ENCODE measurements around the gene MYMK.

The MYMK gene

DNA sequence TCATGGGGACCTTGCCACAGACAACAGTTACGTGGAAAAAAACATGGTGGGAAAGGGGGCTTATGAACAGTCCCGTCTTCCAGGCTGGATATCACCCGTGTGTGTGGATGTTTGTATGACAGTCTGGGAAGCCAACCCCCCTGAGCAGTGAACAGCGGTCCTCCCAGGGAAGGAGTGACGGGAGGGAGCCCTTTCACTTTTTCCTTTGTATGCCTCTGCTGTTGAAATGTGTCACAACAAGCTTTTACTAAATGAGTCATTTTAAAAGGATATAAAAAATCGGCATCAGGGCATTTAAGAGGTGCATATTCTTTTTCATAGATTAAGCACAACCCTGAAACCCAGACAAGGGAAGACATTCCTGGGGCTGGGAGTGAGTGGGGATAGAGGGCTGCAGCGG, 5.1 kb downstream of the MYMK start:
- in situ Hi-C loops (cut with HindIII; ENCODE audit: low sequenced_read_pairs), result no loop called here
- TF ChIP-seq, protein P1, sequence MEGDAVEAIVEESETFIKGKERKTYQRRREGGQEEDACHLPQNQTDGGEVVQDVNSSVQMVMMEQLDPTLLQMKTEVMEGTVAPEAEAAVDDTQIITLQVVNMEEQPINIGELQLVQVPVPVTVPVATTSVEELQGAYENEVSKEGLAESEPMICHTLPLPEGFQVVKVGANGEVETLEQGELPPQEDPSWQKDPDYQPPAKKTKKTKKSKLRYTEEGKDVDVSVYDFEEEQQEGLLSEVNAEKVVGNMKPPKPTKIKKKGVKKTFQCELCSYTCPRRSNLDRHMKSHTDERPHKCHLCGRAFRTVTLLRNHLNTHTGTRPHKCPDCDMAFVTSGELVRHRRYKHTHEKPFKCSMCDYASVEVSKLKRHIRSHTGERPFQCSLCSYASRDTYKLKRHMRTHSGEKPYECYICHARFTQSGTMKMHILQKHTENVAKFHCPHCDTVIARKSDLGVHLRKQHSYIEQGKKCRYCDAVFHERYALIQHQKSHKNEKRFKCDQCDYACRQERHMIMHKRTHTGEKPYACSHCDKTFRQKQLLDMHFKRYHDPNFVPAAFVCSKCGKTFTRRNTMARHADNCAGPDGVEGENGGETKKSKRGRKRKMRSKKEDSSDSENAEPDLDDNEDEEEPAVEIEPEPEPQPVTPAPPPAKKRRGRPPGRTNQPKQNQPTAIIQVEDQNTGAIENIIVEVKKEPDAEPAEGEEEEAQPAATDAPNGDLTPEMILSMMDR (IDR thresholded peaks at IDR 0.05; ENCODE audit: low read depth, low read length), result no peak
- no peak overlapping the region for H3K4me3 ChIP-seq (ENCODE audit: low read depth, low read length)
- DNase-seq (ENCODE audit: low read depth, low spot score), result no peak

DNA sequence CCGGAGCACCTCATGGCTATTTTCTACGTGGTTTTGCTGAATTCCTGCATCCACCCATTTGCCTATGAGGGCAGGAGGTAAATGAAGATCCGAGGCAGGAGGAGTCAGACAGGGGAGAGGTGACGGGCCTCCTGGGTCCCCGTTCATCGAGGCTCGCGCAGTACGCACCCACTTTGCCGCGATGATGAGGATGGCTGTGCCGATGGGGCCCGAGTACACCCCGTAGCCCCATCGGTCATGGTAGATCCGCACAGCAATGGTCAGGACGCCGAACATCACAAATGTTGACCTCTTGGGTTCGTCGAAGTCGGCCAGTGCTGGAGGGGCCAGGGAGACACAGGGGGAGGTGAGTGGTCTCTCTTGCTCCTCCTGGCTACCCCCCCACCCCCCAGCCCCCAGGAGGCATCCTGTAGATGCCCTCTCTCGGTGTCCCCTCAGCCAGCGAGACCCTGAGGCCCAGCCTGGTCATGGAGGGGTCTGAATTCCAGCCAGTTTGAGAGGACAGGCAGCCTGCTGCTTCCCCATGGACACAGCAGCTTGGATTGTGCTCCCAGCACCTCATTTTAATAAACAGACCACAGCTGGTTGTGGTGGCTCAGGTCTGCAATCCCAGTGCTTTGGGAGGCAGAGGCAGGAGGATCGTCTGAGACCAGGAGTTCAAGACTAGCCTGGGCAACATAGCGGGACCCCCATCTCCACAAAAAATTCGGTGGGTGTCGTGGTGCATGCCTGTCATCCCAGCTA, 5.9 kb downstream of the MYMK start:
- TF ChIP-seq, protein P1 (IDR thresholded peaks at IDR 0.05; ENCODE audit: low read depth, low read length), result no peak
- DNase-seq (ENCODE audit: low read depth, low spot score), result no peak
- no peak overlapping the region for H3K4me3 ChIP-seq (ENCODE audit: low read depth, low read length)
- in situ Hi-C loops (cut with HindIII; ENCODE audit: low sequenced_read_pairs), result no loop called here

DNA sequence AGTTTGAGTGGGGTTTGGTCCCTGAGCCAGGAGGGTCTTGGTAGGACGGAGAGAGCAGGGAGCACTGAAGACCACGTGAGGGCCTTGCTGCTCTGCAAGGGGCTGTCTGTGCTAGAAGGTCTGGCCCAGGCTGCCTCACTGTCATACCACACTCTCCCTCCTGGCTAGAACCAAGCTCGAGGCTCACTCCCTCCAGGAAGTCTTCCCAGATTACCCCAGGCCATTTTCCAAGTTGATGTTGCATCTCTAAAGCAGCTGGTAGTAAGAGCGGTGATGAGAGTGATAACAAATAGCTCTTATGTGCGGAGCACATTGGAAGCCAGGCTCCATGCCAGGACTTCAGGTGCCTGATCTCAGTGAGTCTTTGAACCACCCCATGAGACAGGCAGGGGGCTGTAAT, 6.6 kb downstream of the MYMK start:
- no peak overlapping the region for H3K4me3 ChIP-seq (ENCODE audit: low read depth, low read length)
- in situ Hi-C loops (cut with HindIII; ENCODE audit: low sequenced_read_pairs), result no loop called here
- TF ChIP-seq, protein P1 (IDR thresholded peaks at IDR 0.05; ENCODE audit: low read depth, low read length), result no peak
- DNase-seq (ENCODE audit: low read depth, low spot score), result no peak

DNA sequence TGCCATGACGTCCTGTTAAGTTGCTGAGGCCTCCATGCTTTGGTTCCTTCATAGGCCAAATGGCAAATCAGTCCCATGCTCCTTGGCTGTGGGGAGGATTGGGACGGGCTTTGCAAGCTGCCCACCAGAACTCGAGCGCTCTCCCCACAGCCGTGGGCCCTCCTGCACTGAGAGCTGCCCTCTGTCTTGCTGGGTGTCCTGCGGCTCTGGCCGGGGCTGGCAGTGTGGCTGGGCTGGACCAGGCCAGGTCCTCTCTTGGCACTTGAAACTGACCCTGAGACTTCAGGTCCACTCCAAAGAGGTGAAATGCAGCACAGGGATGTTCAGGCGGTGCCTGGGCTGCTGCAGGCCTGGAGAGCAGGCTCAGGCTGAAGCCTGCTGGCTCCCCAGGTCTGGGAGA, 7.0 kb downstream of the MYMK start:
- TF ChIP-seq, protein P1 (IDR thresholded peaks at IDR 0.05; ENCODE audit: low read depth, low read length), result no peak
- H3K4me3 ChIP-seq (ENCODE audit: low read depth, low read length), result no peak overlapping the region
- in situ Hi-C loops (cut with HindIII; ENCODE audit: low sequenced_read_pairs), result no loop called here
- no peak for DNase-seq (ENCODE audit: low read depth, low spot score)

DNA sequence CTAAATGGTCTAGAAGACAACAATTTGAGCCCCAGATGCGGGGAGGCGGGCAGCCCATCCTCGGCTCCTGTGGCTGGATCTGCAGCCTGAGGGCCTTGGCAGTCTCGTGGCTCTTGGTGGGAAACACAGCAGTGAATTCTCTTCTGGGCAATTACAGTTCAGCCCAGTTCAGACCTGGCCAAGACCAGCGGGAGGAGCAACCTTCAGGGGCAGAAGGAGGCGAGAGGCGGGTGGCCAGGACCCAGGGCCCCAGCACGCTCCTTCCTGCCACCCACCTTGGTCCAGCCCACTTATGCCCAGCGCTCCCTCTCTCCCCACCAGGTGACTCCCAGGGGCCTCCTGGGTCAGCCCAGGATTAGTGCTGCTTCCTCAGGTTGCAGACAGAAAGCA, 7.8 kb downstream of the MYMK start:
- H3K4me3 ChIP-seq (ENCODE audit: low read depth, low read length), result no peak overlapping the region
- TF ChIP-seq, protein P1 (IDR thresholded peaks at IDR 0.05; ENCODE audit: low read depth, low read length), result no peak
- in situ Hi-C loops (cut with HindIII; ENCODE audit: low sequenced_read_pairs), result no loop called here
- no peak for DNase-seq (ENCODE audit: low read depth, low spot score)

DNA sequence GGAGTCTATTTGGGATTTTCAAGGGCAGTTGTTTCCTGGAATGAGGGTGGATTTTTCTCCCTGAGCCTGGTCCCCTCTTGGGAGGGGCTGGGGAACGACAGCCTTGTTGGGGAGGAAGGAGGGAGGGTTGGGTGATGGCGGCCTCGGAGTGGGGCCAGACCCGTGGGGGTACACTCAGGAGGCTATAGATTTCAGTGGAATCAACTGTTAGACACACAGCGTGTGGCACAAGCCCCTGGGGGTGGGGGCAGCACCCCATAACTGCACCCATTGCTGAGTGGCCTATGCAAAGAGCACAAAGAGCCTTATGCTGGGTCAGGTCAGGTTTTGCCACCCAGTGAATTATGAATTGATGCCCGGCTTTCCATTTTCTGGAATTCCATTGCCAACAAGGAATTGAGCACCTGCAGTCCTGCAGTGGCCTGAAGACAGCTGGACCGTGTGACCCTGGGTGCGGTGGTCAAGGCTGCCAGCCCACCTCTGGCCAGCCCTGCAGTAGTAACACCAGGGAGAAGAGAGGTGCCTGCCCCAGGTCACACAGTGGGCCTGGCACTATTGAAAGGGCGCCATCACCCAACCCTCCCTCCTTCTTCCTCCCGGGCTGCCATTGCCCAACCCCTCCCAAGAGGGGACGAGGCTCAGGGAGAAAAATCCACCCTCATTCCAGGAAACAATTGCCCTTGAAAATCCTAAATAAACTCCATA, 8.4 kb downstream of the MYMK start:
- DNase-seq (ENCODE audit: low read depth, low spot score), result no peak
- TF ChIP-seq, protein P1 (IDR thresholded peaks at IDR 0.05; ENCODE audit: low read depth, low read length), result no peak
- H3K4me3 ChIP-seq (ENCODE audit: low read depth, low read length), result no peak overlapping the region
- in situ Hi-C loops (cut with HindIII; ENCODE audit: low sequenced_read_pairs), result no loop called here

Measured in astrocyte of the spinal cord (primary cell).